H9 (cell line): ENCODE measurements around the gene DPP6. TPM values are rescaled to one million over a fixed set of nuclear protein-coding genes. Genes with fewer than 3 reads are reported as not detected.

Experiments
- DNase-seq: peaks from one replicate; pipeline ENCODE4 v3.0.0-alpha.2; 2017
- H2AFZ ChIP-seq: one replicate; pipeline ENCODE4 v1.6.1; 2013; ENCODE audit warnings: mild to moderate bottlenecking, low read length, control low read depth, moderate library complexity
- H2AK5ac ChIP-seq: 2 replicates; pipeline ENCODE4 v1.6.1; 2013; ENCODE audit warnings: low read length, control low read depth, mixed read lengths; ENCODE audit not compliant: insufficient read length
- H2BK120ac ChIP-seq: one replicate; pipeline ENCODE4 v1.6.1; 2013; ENCODE audit warnings: low read depth, mild to moderate bottlenecking, low read length, control low read depth, inconsistent platforms; ENCODE audit not compliant: poor library complexity, severe bottlenecking
- H2BK12ac ChIP-seq: 2 replicates; pipeline ENCODE4 v1.6.1; 2013; ENCODE audit warnings: low read length, control low read depth, mixed read lengths, low read depth; ENCODE audit not compliant: insufficient read length
- H2BK15ac ChIP-seq: 2 replicates; pipeline ENCODE4 v1.6.1; 2013; ENCODE audit warnings: low read depth, low read length, control low read depth
- H2BK20ac ChIP-seq: one replicate; pipeline ENCODE4 v1.6.1; 2013; ENCODE audit warnings: low read depth, mild to moderate bottlenecking, low read length, control low read depth, inconsistent platforms; ENCODE audit not compliant: poor library complexity, severe bottlenecking
- H2BK5ac ChIP-seq: 2 replicates; pipeline ENCODE4 v1.6.1; 2013; ENCODE audit warnings: low read length, control low read depth, mixed read lengths; ENCODE audit not compliant: insufficient read length
- H3K14ac ChIP-seq: 2 replicates; pipeline ENCODE4 v1.6.1; 2013; ENCODE audit warnings: low read length, control low read depth; ENCODE audit not compliant: insufficient read depth
- H3K18ac ChIP-seq: 2 replicates; pipeline ENCODE4 v1.6.1; 2013; ENCODE audit warnings: low read depth, mild to moderate bottlenecking, mixed read lengths, low read length, control low read depth; ENCODE audit not compliant: insufficient read length
- H3K23ac ChIP-seq: 2 replicates; pipeline ENCODE4 v1.6.1; 2013; ENCODE audit warnings: low read length, control low read depth, mixed read lengths, low read depth; ENCODE audit not compliant: insufficient read length
- H3K23me2 ChIP-seq: 2 replicates; pipeline ENCODE4 v1.6.1; 2013; ENCODE audit warnings: low read depth, mild to moderate bottlenecking, mixed read lengths, low read length, control low read depth; ENCODE audit not compliant: insufficient read length, poor library complexity, severe bottlenecking
- H3K27ac ChIP-seq: 2 replicates; pipeline ENCODE4 v1.5.1; 2013; ENCODE audit warnings: low read length, control low read depth, mixed read lengths, low read depth; ENCODE audit not compliant: insufficient read length
- H3K27me3 ChIP-seq: 2 replicates; pipeline ENCODE4 v1.6.1; 2013; ENCODE audit warnings: low read length, control low read depth, inconsistent platforms; ENCODE audit not compliant: insufficient read depth
- H3K4ac ChIP-seq: 2 replicates; pipeline ENCODE4 v1.6.1; 2013; ENCODE audit warnings: low read depth, mild to moderate bottlenecking, control low read depth, inconsistent platforms, low read length, moderate library complexity
- H3K4me1 ChIP-seq: 2 replicates; pipeline ENCODE4 v1.6.1; 2013; ENCODE audit warnings: low read length, control low read depth, inconsistent platforms; ENCODE audit not compliant: insufficient read depth
- H3K4me2 ChIP-seq: 2 replicates; pipeline ENCODE4 v1.6.1; 2013; ENCODE audit warnings: low read length, control low read depth, mixed read lengths; ENCODE audit not compliant: insufficient read length, insufficient read depth
- H3K56ac ChIP-seq: 2 replicates; pipeline ENCODE4 v1.6.1; 2013; ENCODE audit warnings: low read depth, mild to moderate bottlenecking, mixed read lengths, low read length, control low read depth; ENCODE audit not compliant: insufficient read length
- H3K79me1 ChIP-seq: 2 replicates; pipeline ENCODE4 v1.6.1; 2013; ENCODE audit warnings: low read depth, mild to moderate bottlenecking, moderate library complexity, low read length, control low read depth, inconsistent platforms; ENCODE audit not compliant: insufficient read depth, poor library complexity, severe bottlenecking
- H3K79me2 ChIP-seq: 2 replicates; pipeline ENCODE4 v1.6.1; 2013; ENCODE audit warnings: low read length, control low read depth, inconsistent platforms; ENCODE audit not compliant: insufficient read depth
- H3K9ac ChIP-seq: 2 replicates; pipeline ENCODE4 v1.6.1; 2013; ENCODE audit warnings: low read length, control low read depth, mixed read lengths; ENCODE audit not compliant: insufficient read length; ENCODE audit errors: extremely low read depth
- H3K9me3 ChIP-seq: one replicate; pipeline ENCODE4 v1.6.1; 2013; ENCODE audit warnings: low read depth, low read length, inconsistent platforms; ENCODE audit not compliant: control insufficient read depth
- H3T11ph ChIP-seq: one replicate; pipeline ENCODE4 v1.6.1; 2013; ENCODE audit warnings: mild to moderate bottlenecking, low read length, control low read depth, inconsistent platforms
- H4K20me1 ChIP-seq: one replicate; pipeline ENCODE4 v1.6.1; 2013; ENCODE audit not compliant: control insufficient read depth, insufficient read length, insufficient read depth
- H4K5ac ChIP-seq: 2 replicates; pipeline ENCODE4 v1.6.1; 2013; ENCODE audit warnings: low read depth, mild to moderate bottlenecking, mixed read lengths, low read length, control low read depth; ENCODE audit not compliant: insufficient read length
- H4K8ac ChIP-seq: replicated peaks from 2 replicates; pipeline ENCODE4 v1.6.1; 2013; ENCODE audit warnings: low read length, control low read depth, mixed read lengths, low read depth; ENCODE audit not compliant: insufficient read length
- H4K91ac ChIP-seq: 2 replicates; pipeline ENCODE4 v1.6.1; 2013; ENCODE audit warnings: low read depth, mild to moderate bottlenecking, moderate library complexity, mixed read lengths, low read length, control low read depth; ENCODE audit not compliant: insufficient read length
- H3K27ac Mint-ChIP-seq, 3 experiments: 2 replicates in 2 of 3; 3 replicates in 1 of 3; pipeline ENCODE4 v1.8.0; 2020 to 2021; ENCODE audit warnings: mixed read lengths in 3 of 3, mild to moderate bottlenecking in 1 of 3, moderate library complexity in 1 of 3
- H3K27me3 Mint-ChIP-seq: 2 replicates; pipeline ENCODE4 v1.8.0; 2021; ENCODE audit warnings: low read depth, mild to moderate bottlenecking, moderate library complexity, mixed read lengths
- H3K36me3 Mint-ChIP-seq, 3 experiments: 2 replicates in 2 of 3; 3 replicates in 1 of 3; pipeline ENCODE4 v1.8.0; 2020 to 2021; ENCODE audit warnings: low read depth in 3 of 3, mixed read lengths in 3 of 3; ENCODE audit not compliant: insufficient read depth in 1 of 3
- H3K4me1 Mint-ChIP-seq, 2 experiments: 2 replicates each; pipeline ENCODE4 v1.8.0; 2020; ENCODE audit warnings: mixed read lengths in 2 of 2
- H3K4me3 Mint-ChIP-seq, 2 experiments: 2 replicates in 1 of 2; 3 replicates in 1 of 2; pipeline ENCODE4 v1.8.0; 2020 to 2021; ENCODE audit warnings: mild to moderate bottlenecking in 2 of 2, mixed read lengths in 2 of 2, moderate library complexity in 1 of 2
- H3K9me3 Mint-ChIP-seq, 2 experiments: 2 replicates in 1 of 2; 3 replicates in 1 of 2; pipeline ENCODE4 v1.8.0; 2020; ENCODE audit warnings: mild to moderate bottlenecking in 2 of 2, mixed read lengths in 2 of 2, moderate library complexity in 1 of 2
- WGBS: extraction: QIAGEN DNeasy Blood & Tissue Kit; methylation state at CpG from one replicate; pipeline ENCODE4 v1.1.7; 2013; ENCODE audit warnings: missing lambda C conversion rate, low lambda C conversion rate, mixed read lengths; ENCODE audit not compliant: insufficient read length; ENCODE audit errors: extremely low coverage; 5-methylcytosine and 5-hydroxymethylcytosine counted together
- total RNA-seq: library from RNA; stranded (reverse); gene quantifications from 2 replicates; pipeline ENCODE4 v1.2.1, GENCODE V29; 2021
- TF ChIP-seq, protein P1 (sequence below): fragments of 200-600 bp; sonication (generic); conservative IDR thresholded peaks from 3 replicates; pipeline ENCODE4 v1.8.0; 2021; ENCODE audit warnings: antibody characterized with exemption, mild to moderate bottlenecking

DPP6 gene
- total RNA-seq, 1 experiment from 2014 or later = 4.5 TPM

GRCh38 chr7:154905615-154906014 is 853.4 kb downstream of the DPP6 start:
- Histone ChIP-seq H3K9me3 (no peaks in the 10 kb centered on the region), H3K27ac (no peak overlapping the region), H4K91ac (no peak overlapping the region), H3K79me2 (no peaks in the 10 kb centered on the region), H3K18ac (no peak overlapping the region), H3K27me3 (no peaks in the 10 kb centered on the region), H3K56ac (no peak overlapping the region), H3K4me1 (no peaks in the 10 kb centered on the region), H2BK20ac (no peak overlapping the region), H3K4me2 (no peak overlapping the region), H4K5ac (no peak overlapping the region), H3K9ac (no peak overlapping the region), H2AK5ac (no peak overlapping the region), H2BK120ac (no peak overlapping the region), H2BK12ac (no peak overlapping the region), H3K23me2 (no peaks in the 10 kb centered on the region), H3K4ac (no peak overlapping the region), H4K8ac (no peak overlapping the region), H3K79me1 (no peaks in the 10 kb centered on the region), H3T11ph (no peak overlapping the region), H2AFZ (no peak overlapping the region), H2BK15ac (no peak overlapping the region), H4K20me1 (no peaks in the 10 kb centered on the region), H3K14ac (no peak overlapping the region), H2BK5ac (no peak overlapping the region), H3K23ac (no peak overlapping the region)
- TF ChIP-seq, protein P1, sequence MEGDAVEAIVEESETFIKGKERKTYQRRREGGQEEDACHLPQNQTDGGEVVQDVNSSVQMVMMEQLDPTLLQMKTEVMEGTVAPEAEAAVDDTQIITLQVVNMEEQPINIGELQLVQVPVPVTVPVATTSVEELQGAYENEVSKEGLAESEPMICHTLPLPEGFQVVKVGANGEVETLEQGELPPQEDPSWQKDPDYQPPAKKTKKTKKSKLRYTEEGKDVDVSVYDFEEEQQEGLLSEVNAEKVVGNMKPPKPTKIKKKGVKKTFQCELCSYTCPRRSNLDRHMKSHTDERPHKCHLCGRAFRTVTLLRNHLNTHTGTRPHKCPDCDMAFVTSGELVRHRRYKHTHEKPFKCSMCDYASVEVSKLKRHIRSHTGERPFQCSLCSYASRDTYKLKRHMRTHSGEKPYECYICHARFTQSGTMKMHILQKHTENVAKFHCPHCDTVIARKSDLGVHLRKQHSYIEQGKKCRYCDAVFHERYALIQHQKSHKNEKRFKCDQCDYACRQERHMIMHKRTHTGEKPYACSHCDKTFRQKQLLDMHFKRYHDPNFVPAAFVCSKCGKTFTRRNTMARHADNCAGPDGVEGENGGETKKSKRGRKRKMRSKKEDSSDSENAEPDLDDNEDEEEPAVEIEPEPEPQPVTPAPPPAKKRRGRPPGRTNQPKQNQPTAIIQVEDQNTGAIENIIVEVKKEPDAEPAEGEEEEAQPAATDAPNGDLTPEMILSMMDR = no peak
- DNase-seq = no peak
- peaks cover 0 to 13% (median 0%) of the 10 kb centered on the region in 3 experiments; a peak in 2 of 7 replicates for H3K36me3 Mint-ChIP-seq
- H3K9me3 Mint-ChIP-seq = peaks cover 22 to 30% of the 10 kb centered on the region in 2 experiments
- peaks cover 13% of the 10 kb centered on the region for H3K27me3 Mint-ChIP-seq
- no peak overlapping the region for H3K27ac Mint-ChIP-seq
- H3K4me3 Mint-ChIP-seq = no peak overlapping the region
- H3K4me1 Mint-ChIP-seq = peaks cover 5 to 6% of the 10 kb centered on the region in 2 experiments; a peak in 3 of 4 replicates
- WGBS = no CpG with 5 or more reads among the region's 8 CpGs
